ENCODE measurements around the gene MAGI2. TPM values are rescaled to one million over a fixed set of nuclear protein-coding genes. Genes with fewer than 3 reads are reported as not detected.

Gene MAGI2
- total RNA-seq, 3 donors from 2014 or later (not counting 1 experiment from before 2014, with no cell fraction given) = 0.09 to 0.48 (median 0.27) TPM

GRCh38 chr7:78905436-78905835, 548.0 kb downstream of the MAGI2 start:
- Mint-ChIP-seq H3K4me1 (no peaks in the 10 kb centered on the region), H3K27me3 (ENCODE audit: low read depth in 2 of 2) (no peaks in the 10 kb centered on the region), H3K9me3 (peaks cover 8 to 13% of the 10 kb centered on the region in 2 donors), H3K4me3 (no peak overlapping the region), H3K36me3 (no peaks in the 10 kb centered on the region), H3K27ac (no peak overlapping the region)
- H3K36me3 ChIP-seq (ENCODE audit: control insufficient read depth, insufficient read depth, low read length) = no peaks in the 10 kb centered on the region
- ATAC-seq (no peak), DNase-seq (no peak)
- H3K9me3 ChIP-seq (ENCODE audit: control insufficient read depth, insufficient read depth, low read length) = no peaks in the 10 kb centered on the region
- H3K4me1 ChIP-seq (ENCODE audit: control insufficient read depth, insufficient read depth, low read length) = no peaks in the 10 kb centered on the region
- H3K27me3 ChIP-seq (ENCODE audit: control insufficient read depth, insufficient read depth, low read length) = no peaks in the 10 kb centered on the region
- intact Hi-C loops (cut with micrococcal nuclease) = no loop called here
- H3K27ac ChIP-seq (ENCODE audit: low read length) = no peak overlapping the region
- no peak overlapping the region for H3K4me3 ChIP-seq (ENCODE audit: low read length)
- TF ChIP-seq, protein P1, sequence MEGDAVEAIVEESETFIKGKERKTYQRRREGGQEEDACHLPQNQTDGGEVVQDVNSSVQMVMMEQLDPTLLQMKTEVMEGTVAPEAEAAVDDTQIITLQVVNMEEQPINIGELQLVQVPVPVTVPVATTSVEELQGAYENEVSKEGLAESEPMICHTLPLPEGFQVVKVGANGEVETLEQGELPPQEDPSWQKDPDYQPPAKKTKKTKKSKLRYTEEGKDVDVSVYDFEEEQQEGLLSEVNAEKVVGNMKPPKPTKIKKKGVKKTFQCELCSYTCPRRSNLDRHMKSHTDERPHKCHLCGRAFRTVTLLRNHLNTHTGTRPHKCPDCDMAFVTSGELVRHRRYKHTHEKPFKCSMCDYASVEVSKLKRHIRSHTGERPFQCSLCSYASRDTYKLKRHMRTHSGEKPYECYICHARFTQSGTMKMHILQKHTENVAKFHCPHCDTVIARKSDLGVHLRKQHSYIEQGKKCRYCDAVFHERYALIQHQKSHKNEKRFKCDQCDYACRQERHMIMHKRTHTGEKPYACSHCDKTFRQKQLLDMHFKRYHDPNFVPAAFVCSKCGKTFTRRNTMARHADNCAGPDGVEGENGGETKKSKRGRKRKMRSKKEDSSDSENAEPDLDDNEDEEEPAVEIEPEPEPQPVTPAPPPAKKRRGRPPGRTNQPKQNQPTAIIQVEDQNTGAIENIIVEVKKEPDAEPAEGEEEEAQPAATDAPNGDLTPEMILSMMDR (IDR thresholded peaks at IDR 0.05) = no peak

GRCh38 chr7:78904983-78905382, 548.5 kb downstream of the MAGI2 start:
- H3K9me3 Mint-ChIP-seq = peaks cover 12 to 16% of the 10 kb centered on the region in 2 donors
- no peaks in the 10 kb centered on the region for H3K4me1 ChIP-seq (ENCODE audit: control insufficient read depth, insufficient read depth, low read length)
- H3K36me3 Mint-ChIP-seq = no peaks in the 10 kb centered on the region

GRCh38 chr7:78901566-78901965, 551.9 kb downstream of the MAGI2 start:
- TF ChIP-seq, protein P1 (IDR thresholded peaks at IDR 0.05) = no peak
- Mint-ChIP-seq H3K27ac (no peak overlapping the region), H3K36me3 (no peaks in the 10 kb centered on the region), H3K9me3 (peaks cover 12% of the 10 kb centered on the region in 2 donors), H3K4me3 (no peak overlapping the region), H3K4me1 (no peaks in the 10 kb centered on the region), H3K27me3 (ENCODE audit: low read depth in 2 of 2) (no peaks in the 10 kb centered on the region)
- Histone ChIP-seq H3K27ac (ENCODE audit: low read length) (no peak overlapping the region), H3K27me3 (ENCODE audit: control insufficient read depth, insufficient read depth, low read length) (no peaks in the 10 kb centered on the region), H3K9me3 (ENCODE audit: control insufficient read depth, insufficient read depth, low read length) (no peaks in the 10 kb centered on the region), H3K36me3 (ENCODE audit: control insufficient read depth, insufficient read depth, low read length) (no peaks in the 10 kb centered on the region), H3K4me3 (ENCODE audit: low read length) (no peak overlapping the region), H3K4me1 (ENCODE audit: control insufficient read depth, insufficient read depth, low read length) (no peaks in the 10 kb centered on the region)
- no peak for DNase-seq
- no CpG with 5 or more reads among the region's 3 CpGs for WGBS (ENCODE audit: insufficient coverage)
- ATAC-seq = no peak
- intact Hi-C loops (cut with micrococcal nuclease) = no loop called here

More at GRCh38 chr7:78904983-78905382, 548.5 kb downstream of the MAGI2 start:
- no peaks in the 10 kb centered on the region for H3K4me1 Mint-ChIP-seq
- Histone ChIP-seq H3K36me3 (ENCODE audit: control insufficient read depth, insufficient read depth, low read length) (no peaks in the 10 kb centered on the region), H3K4me3 (ENCODE audit: low read length) (no peak overlapping the region), H3K9me3 (ENCODE audit: control insufficient read depth, insufficient read depth, low read length) (no peaks in the 10 kb centered on the region), H3K27me3 (ENCODE audit: control insufficient read depth, insufficient read depth, low read length) (no peaks in the 10 kb centered on the region), H3K27ac (ENCODE audit: low read length) (no peak overlapping the region)
- TF ChIP-seq, protein P1 (IDR thresholded peaks at IDR 0.05) = no peak
- DNase-seq (no peak), ATAC-seq (no peak)
- no peak overlapping the region for H3K27ac Mint-ChIP-seq
- WGBS (ENCODE audit: insufficient coverage) = 100% methylated on average over 2 of the region's 2 CpGs
- H3K27me3 Mint-ChIP-seq (ENCODE audit: low read depth in 2 of 2) = no peaks in the 10 kb centered on the region
- H3K4me3 Mint-ChIP-seq = no peak overlapping the region
- intact Hi-C loops (cut with micrococcal nuclease) = no loop called here

DNA sequence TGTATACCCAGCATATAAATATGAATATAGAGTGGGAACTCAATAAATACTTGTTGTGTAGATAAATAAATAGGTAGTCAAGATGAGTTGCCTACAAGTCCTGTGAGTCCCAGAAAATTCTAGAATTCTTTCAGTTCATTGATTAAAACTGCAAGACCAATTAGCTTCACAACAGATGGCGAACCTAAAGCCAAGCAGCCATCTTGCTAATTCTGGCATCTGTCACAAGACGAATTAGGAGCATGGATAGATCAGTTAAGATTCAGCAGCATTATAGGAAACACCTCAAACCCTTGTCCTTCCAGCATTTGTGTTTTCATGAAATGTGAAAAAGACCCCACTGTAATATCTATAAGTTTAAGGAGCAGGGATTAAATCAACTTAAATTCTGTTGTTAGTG, 552.7 kb downstream of the MAGI2 start:
- Histone ChIP-seq H3K27ac (ENCODE audit: low read length) (no peak overlapping the region), H3K9me3 (ENCODE audit: control insufficient read depth, insufficient read depth, low read length) (no peaks in the 10 kb centered on the region), H3K4me1 (ENCODE audit: control insufficient read depth, insufficient read depth, low read length) (no peaks in the 10 kb centered on the region), H3K27me3 (ENCODE audit: control insufficient read depth, insufficient read depth, low read length) (no peaks in the 10 kb centered on the region), H3K4me3 (ENCODE audit: low read length) (no peak overlapping the region), H3K36me3 (ENCODE audit: control insufficient read depth, insufficient read depth, low read length) (no peaks in the 10 kb centered on the region)
- no peak overlapping the region for H3K4me3 Mint-ChIP-seq
- TF ChIP-seq, protein P1 (IDR thresholded peaks at IDR 0.05) = no peak
- no peak for ATAC-seq
- no peaks in the 10 kb centered on the region for H3K27me3 Mint-ChIP-seq (ENCODE audit: low read depth in 2 of 2)
- no peaks in the 10 kb centered on the region for H3K36me3 Mint-ChIP-seq
- no peaks in the 10 kb centered on the region for H3K4me1 Mint-ChIP-seq
- peaks cover 10 to 12% of the 10 kb centered on the region in 2 donors for H3K9me3 Mint-ChIP-seq
- no peak overlapping the region for H3K27ac Mint-ChIP-seq
- 83% methylated on average over 2 of the region's 2 CpGs for WGBS (ENCODE audit: insufficient coverage)
- no peak for DNase-seq
- intact Hi-C loops (cut with micrococcal nuclease) = no loop called here

All from natural killer cell (primary cell).